ENCODE data around the gene TMED9. TPM values are rescaled to one million over a fixed set of nuclear protein-coding genes. Genes with fewer than 3 reads are reported as not detected.

TMED9 gene
- total and polyA plus RNA-seq, 9 of the 15 experiments (the other 6 are each of a cell fraction or from before 2014, with no cell fraction given) = 43.7 to 301 (median 90.0) TPM

GRCh38 chr5:177569894-177570293, 22.1 kb upstream of the TMED9 start (continued):
- TF ChIP-seq TAF1 (IDR thresholded peaks at IDR 0.05; ENCODE audit: control insufficient read depth, extremely low read depth, insufficient read depth, low read length, severe bottlenecking) (no peak), YY1 (IDR thresholded peaks at IDR 0.05; ENCODE audit: borderline replicate concordance in 1 of 3, control insufficient read depth in 1 of 3, extremely low read depth in 1 of 3, insufficient read depth in 3 of 3, insufficient read length in 1 of 3, insufficient replicate concordance in 2 of 3, low read depth in 1 of 3, low read length in 2 of 3) (no peak), REST (IDR thresholded peaks at IDR 0.05; ENCODE audit: borderline replicate concordance) (no peak), REST (CRISPR knock-in tag; IDR thresholded peaks at IDR 0.05; ENCODE audit: low read depth) (no peak)

Data from K562 (cell line).